H1 (cell line): ENCODE measurements around the gene INTS1. TPM values are rescaled to one million over a fixed set of nuclear protein-coding genes. Genes with fewer than 3 reads are reported as not detected.

ENCODE experiments used
- CTCF ChIA-PET: fragments of 300-600 bp; sonication (Branson Sonifier 250); formaldehyde crosslinking; loops from one replicate; lab custom pipeline; 2021; ENCODE audit not compliant: partially characterized antibody; lab: Charles Lee
- POLR2A ChIA-PET: fragments of 300-600 bp; sonication (Branson Sonifier 250); formaldehyde crosslinking; loops from one replicate; lab custom pipeline; 2021; ENCODE audit warnings: inconsistent platforms; ENCODE audit not compliant: partially characterized antibody; lab: Charles Lee
- DNase-seq, 2 experiments: peaks; one replicate each; pipeline versions ENCODE4 v3.0.0 to v3.0.0-alpha.2; 2010 to 2022; ENCODE audit warnings: low spot score in 2 of 2, low read depth in 1 of 2, mixed read lengths in 1 of 2
- FAIRE-seq: peaks from 2 replicates; lab custom pipeline; 2011; peaks lifted over from hg19 to GRCh38; lab: Jason Lieb, UNC
- H2AFZ ChIP-seq: 2 replicates; pipeline ENCODE4 v1.8.1; 2012; ENCODE audit warnings: low read length, inconsistent platforms
- H2AK5ac ChIP-seq: 2 replicates; pipeline ENCODE4 v1.6.1; 2013; ENCODE audit warnings: low read depth, low read length
- H2BK120ac ChIP-seq: replicated peaks from 2 replicates; pipeline ENCODE3; 2013; ENCODE audit warnings: low read depth, low read length, inconsistent platforms
- H2BK12ac ChIP-seq: 2 replicates; pipeline ENCODE4 v1.6.1; 2013; ENCODE audit warnings: low read depth, low read length
- H2BK15ac ChIP-seq: 2 replicates; pipeline ENCODE4 v1.6.1; 2013; ENCODE audit warnings: low read length
- H2BK20ac ChIP-seq: 2 replicates; pipeline ENCODE4 v1.6.1; 2013; ENCODE audit warnings: low read length
- H2BK5ac ChIP-seq: 2 replicates; pipeline ENCODE4 v1.6.1; 2013; ENCODE audit warnings: low read depth, low read length
- H3K14ac ChIP-seq: 2 replicates; pipeline ENCODE4 v1.6.1; 2013; ENCODE audit warnings: inconsistent platforms; ENCODE audit not compliant: insufficient read length
- H3K18ac ChIP-seq: 2 replicates; pipeline ENCODE4 v1.6.1; 2013; ENCODE audit warnings: low read length; ENCODE audit errors: extremely low read depth
- H3K23ac ChIP-seq: 2 replicates; pipeline ENCODE4 v1.6.1; 2013; ENCODE audit warnings: inconsistent platforms; ENCODE audit not compliant: insufficient read length
- H3K23me2 ChIP-seq: 2 replicates; pipeline ENCODE4 v1.6.1; 2013; ENCODE audit warnings: low read depth, low read length
- H3K27ac ChIP-seq: 2 replicates; pipeline ENCODE4 v1.6.1; 2011; ENCODE audit warnings: low read depth, low read length, inconsistent platforms
- H3K27me3 ChIP-seq, 4 experiments: replicated peaks in 1 of 4; 1 replicate in 1 of 4; 2 replicates in 3 of 4; pipeline versions ENCODE4 v1.6.1 to v1.8.1; 2011 to 2013; ENCODE audit warnings: low read length in 3 of 4, mild to moderate bottlenecking in 3 of 4, inconsistent platforms in 2 of 4, mixed read lengths in 2 of 4, moderate library complexity in 1 of 4; ENCODE audit not compliant: control insufficient read depth in 3 of 4, insufficient read depth in 3 of 4; ENCODE audit errors: extremely low read depth in 1 of 4
- H3K36me3 ChIP-seq, 4 experiments: 2 replicates each; pipeline versions ENCODE4 v1.6.1 to v1.8.1; 2011 to 2013; ENCODE audit warnings: mild to moderate bottlenecking in 4 of 4, low read length in 3 of 4, moderate library complexity in 2 of 4, control low read depth in 1 of 4, inconsistent platforms in 1 of 4; ENCODE audit not compliant: insufficient read depth in 4 of 4, control insufficient read depth in 2 of 4
- H3K4ac ChIP-seq: replicated peaks from 2 replicates; pipeline ENCODE3; 2013; ENCODE audit warnings: low read length, low read depth, mixed read lengths, inconsistent platforms; ENCODE audit not compliant: insufficient read length
- H3K4me1 ChIP-seq, 4 experiments: replicated peaks in 1 of 4; 1 replicate in 1 of 4; 2 replicates in 3 of 4; pipeline versions ENCODE4 v1.6.1 to v1.8.1; 2011 to 2013; ENCODE audit warnings: low read length in 3 of 4, inconsistent platforms in 2 of 4, mixed read lengths in 1 of 4; ENCODE audit not compliant: insufficient read depth in 4 of 4, control insufficient read depth in 3 of 4
- H3K4me2 ChIP-seq, 2 experiments: 2 replicates each; pipeline versions ENCODE4 v1.6.1 to v1.8.1; 2011 to 2013; ENCODE audit warnings: low read depth in 2 of 2, low read length in 2 of 2, control low read depth in 1 of 2, inconsistent platforms in 1 of 2, mild to moderate bottlenecking in 1 of 2; ENCODE audit not compliant: insufficient read depth in 1 of 2
- H3K4me3 ChIP-seq, 4 experiments: fragments of 200-600, 300-600 bp in 1 of 4; sonication (generic), shearing (Covaris generic), sonication (Bioruptor Twin) in 1 of 4; 2 replicates each; pipeline versions ENCODE4 v1.5.1 to v1.8.1; 2011 to 2016; ENCODE audit warnings: low read length in 4 of 4, low read depth in 3 of 4, control low read depth in 2 of 4, inconsistent platforms in 2 of 4, mild to moderate bottlenecking in 2 of 4, mixed read lengths in 1 of 4, moderate library complexity in 1 of 4; ENCODE audit not compliant: insufficient read depth in 2 of 4; ENCODE audit errors: extremely low read depth in 1 of 4
- H3K56ac ChIP-seq: replicated peaks from 2 replicates; pipeline ENCODE3; 2013; ENCODE audit warnings: low read depth, mild to moderate bottlenecking, mixed read lengths, low read length, inconsistent platforms; ENCODE audit not compliant: insufficient read length
- H3K79me1 ChIP-seq: 2 replicates; pipeline ENCODE4 v1.6.1; 2013; ENCODE audit warnings: low read depth, low read length, control low read depth
- H3K79me2 ChIP-seq, 2 experiments: 2 replicates each; pipeline versions ENCODE4 v1.6.1 to v1.8.1; 2012 to 2013; ENCODE audit warnings: low read length in 2 of 2, mild to moderate bottlenecking in 2 of 2, inconsistent platforms in 1 of 2; ENCODE audit not compliant: insufficient read depth in 2 of 2, control insufficient read depth in 1 of 2
- H3K9ac ChIP-seq, 4 experiments: replicated peaks in 1 of 4; 1 replicate in 1 of 4; 2 replicates in 3 of 4; pipeline versions ENCODE4 v1.6.1 to v1.8.1; 2011 to 2013; ENCODE audit warnings: low read depth in 3 of 4, low read length in 3 of 4, control low read depth in 2 of 4, mild to moderate bottlenecking in 2 of 4, moderate library complexity in 2 of 4, inconsistent platforms in 1 of 4; ENCODE audit errors: extremely low read depth in 1 of 4
- H3K9me3 ChIP-seq, 2 experiments: 2 replicates each; pipeline versions ENCODE4 v1.6.1 to v1.8.1; 2012 to 2013; ENCODE audit warnings: mild to moderate bottlenecking in 2 of 2, moderate library complexity in 2 of 2, control low read depth in 1 of 2, inconsistent platforms in 1 of 2, low read depth in 1 of 2, low read length in 1 of 2, mixed read lengths in 1 of 2; ENCODE audit not compliant: insufficient read depth in 2 of 2
- H4K20me1 ChIP-seq, 2 experiments: replicated peaks in 1 of 2; 2 replicates each; pipeline versions ENCODE3 to v1.8.1; 2011 to 2013; ENCODE audit warnings: inconsistent platforms in 2 of 2, low read length in 2 of 2, mild to moderate bottlenecking in 1 of 2; ENCODE audit not compliant: insufficient read depth in 2 of 2, control insufficient read depth in 1 of 2
- H4K5ac ChIP-seq: 2 replicates; pipeline ENCODE4 v1.6.1; 2013; ENCODE audit warnings: low read length, low read depth, mixed read lengths, inconsistent platforms; ENCODE audit not compliant: insufficient read length
- H4K8ac ChIP-seq: 2 replicates; pipeline ENCODE4 v1.8.0; 2013; ENCODE audit warnings: mild to moderate bottlenecking, moderate library complexity, low read length, inconsistent platforms; ENCODE audit not compliant: insufficient read depth; ENCODE audit errors: extremely low read depth
- H4K91ac ChIP-seq: replicated peaks from 2 replicates; pipeline ENCODE3; 2013; ENCODE audit warnings: low read length, mixed read lengths, inconsistent platforms; ENCODE audit not compliant: insufficient read length
- ASH2L ChIP-seq: fragments of 200-600, 300-600 bp; sonication (generic); IDR thresholded peaks from one replicate; pipeline ENCODE4 v1.7.1; 2017; ENCODE audit warnings: low read length
- CBX5 ChIP-seq: fragments of 300-800, 300-1000 bp; sonication (generic); IDR thresholded peaks from 2 replicates; pipeline ENCODE4 v1.7.1; 2016; ENCODE audit warnings: antibody characterized with exemption, low read length, low read depth
- CHD2 ChIP-seq: IDR thresholded peaks from 2 replicates; pipeline ENCODE4 v1.6.1; 2012; ENCODE audit warnings: low read length, improper control_type of control experiment
- PHF8 ChIP-seq: fragments of 200-600 bp; sonication (generic); conservative IDR thresholded peaks from 2 replicates; pipeline ENCODE4 v1.7.1; 2012; ENCODE audit warnings: low read depth, mild to moderate bottlenecking, inconsistent platforms, low read length, moderate library complexity
- POLR2AphosphoS5 ChIP-seq: IDR thresholded peaks from 2 replicates; pipeline ENCODE4 v1.6.1; 2011; ENCODE audit warnings: low read depth, low read length
- RBBP5 ChIP-seq: IDR thresholded peaks from 2 replicates; pipeline ENCODE4 v1.7.1; 2012; ENCODE audit warnings: low read depth, mild to moderate bottlenecking, inconsistent platforms, low read length, moderate library complexity, borderline replicate concordance
- RNF2 ChIP-seq: fragments of 200-900, 300-1000 bp; sonication (generic); IDR thresholded peaks from 2 replicates; pipeline ENCODE4 v1.7.1; 2016; ENCODE audit warnings: borderline replicate concordance, low read depth, mild to moderate bottlenecking, antibody characterized with exemption, low read length; ENCODE audit not compliant: poor library complexity, severe bottlenecking; ENCODE audit errors: missing control alignments
- SAP30 ChIP-seq: fragments of 300-600 bp; sonication (generic); IDR thresholded peaks from 2 replicates; pipeline ENCODE4 v1.7.1; 2012; ENCODE audit warnings: low read length, moderate library complexity, mild to moderate bottlenecking, inconsistent platforms; ENCODE audit not compliant: insufficient read depth, insufficient replicate concordance
- USF2 ChIP-seq: IDR thresholded peaks from 2 replicates; pipeline ENCODE4 v1.6.1; 2011; ENCODE audit warnings: low read length, improper control_type of control experiment
- YY1 ChIP-seq: IDR thresholded peaks from 2 replicates; pipeline ENCODE4 v1.6.1; 2011; ENCODE audit warnings: low read depth, mild to moderate bottlenecking, low read length
- WGBS, 2 experiments: shearing (Covaris generic) in 1 of 2; methylation state at CpG; one replicate each; pipeline versions ENCODE4 v1.1.6 to v1.1.7; 2013 to 2015; ENCODE audit warnings: low lambda C conversion rate in 2 of 2, mixed read lengths in 2 of 2, inconsistent platforms in 1 of 2, low coverage in 1 of 2, missing lambda C conversion rate in 1 of 2; ENCODE audit not compliant: insufficient replicate concordance in 2 of 2, insufficient coverage in 1 of 2, insufficient read length in 1 of 2; ENCODE audit errors: extremely low coverage in 1 of 2, missing lambda C conversion rate in 1 of 2; 5-methylcytosine and 5-hydroxymethylcytosine counted together
- polyA plus RNA-seq, 7 experiments: library from polyadenylated mRNA; depleted of rRNA in 3 of 7; stranded (reverse) in 5 of 7; unstranded in 2 of 7; fragments of >200 nt in 5 of 7; fragments of 200-250 nt in 2 of 7; gene quantifications; 1 replicate in 5 of 7; 2 replicates in 1 of 7; 4 replicates in 1 of 7; pipeline versions ENCODE4 v1.2.1 to v1.2.3, GENCODE V29; 2011 to 2013; ENCODE audit warnings: missing spikeins in 2 of 7, mixed read lengths in 2 of 7
- total RNA-seq: library from RNA; stranded (reverse); fragmentation: NEBNext Ultra II Directional; extraction: Animal tissue kit (Norgen Biotek cat#: 25700); gene quantifications from 2 replicates; pipeline ENCODE4 v1.2.1, GENCODE V29; 2021

INTS1 gene
- total and polyA plus RNA-seq, 2 of the 8 experiments (the other 6 are each of a cell fraction or from before 2014, with no cell fraction given), result 76.9 to 104 TPM

DNA sequence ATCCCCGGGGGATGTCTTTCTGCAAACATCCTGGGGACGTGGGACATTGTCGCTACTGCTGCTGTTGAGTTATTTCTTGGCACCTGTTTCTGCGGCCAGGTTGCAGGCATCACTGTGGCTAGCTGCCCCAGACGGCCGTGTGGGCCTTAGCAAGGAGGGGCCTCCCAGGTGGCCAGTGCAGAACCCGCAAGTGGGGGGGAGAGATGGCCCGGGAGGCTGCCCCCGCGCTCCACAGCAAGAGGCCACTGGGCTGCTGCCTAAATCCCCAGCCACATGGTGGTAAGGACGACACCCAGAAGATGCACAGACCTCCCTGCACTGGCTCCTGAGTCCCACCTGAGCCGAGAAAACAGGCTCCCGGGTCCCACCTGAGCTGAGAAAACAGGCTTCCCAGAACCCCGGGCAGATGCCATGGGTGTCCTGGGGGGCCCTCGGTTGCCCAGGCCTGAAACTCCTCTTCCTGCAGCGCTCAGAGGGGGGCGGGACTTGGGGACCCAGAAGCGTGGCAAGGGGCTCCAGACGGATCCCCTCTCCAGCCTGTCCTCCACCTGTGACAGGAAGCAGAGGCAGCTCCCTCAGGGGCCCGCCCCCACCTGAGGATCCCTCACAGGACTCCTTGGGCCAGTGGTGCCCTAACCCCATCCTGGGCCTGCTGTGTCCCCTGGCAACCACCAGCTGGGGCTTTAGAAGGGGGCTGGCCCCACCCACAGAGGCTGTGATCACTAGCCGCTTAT lies 25.4 kb upstream of the INTS1 start:
- Histone ChIP-seq H4K91ac (peak overlapping the region; percentile 53), H3K14ac (no peak overlapping the region), H2BK15ac (no peak overlapping the region), H2AK5ac (no peak overlapping the region), H3K23me2 (peaks cover 6% of the 10 kb centered on the region; the same call in 1 of the 2 replicates), H2BK20ac (no peak overlapping the region), H4K20me1 (peaks cover 6 to 12% of the 10 kb centered on the region in 2 experiments), H3K18ac (no peak overlapping the region), H3K36me3 (no peaks in the 10 kb centered on the region), H2AFZ (no peak overlapping the region), H4K8ac (peak overlapping the region; percentile 62), H3K79me1 (peaks cover 17% of the 10 kb centered on the region), H4K5ac (no peak overlapping the region), H3K79me2 (peaks cover 0 to 33% of the 10 kb centered on the region in 2 experiments; a peak in 3 of 4 replicates), H3K4me3 (no peak overlapping the region), H2BK5ac (no peak overlapping the region), H2BK12ac (0 out of 2 replicates have a peak overlapping the region, but pooled peaks have one; percentile 27), H3K4me1 (peaks cover 4 to 26% (median 14%) of the 10 kb centered on the region in 4 experiments), H3K9me3 (no peaks in the 10 kb centered on the region), H3K27me3 (no peaks in the 10 kb centered on the region; a peak in 2 of 7 replicates), H3K9ac (no peak overlapping the region), H3K4ac (no peak overlapping the region), H3K56ac (no peak overlapping the region), H3K4me2 (no peak overlapping the region), H3K27ac (no peak overlapping the region; the same call in 1 of the 2 replicates), H2BK120ac (no peak overlapping the region), H3K23ac (no peak overlapping the region)
- FAIRE-seq, result no peak
- POLR2A ChIA-PET, result interaction anchor here (0.8 to 1.6 kb wide), 3 partner anchors 20 to 25 kb away, joined by 3 to 4 read pairs (median 4); no protein-coding TSS in a partner anchor
- CTCF ChIA-PET, result interaction anchor here (0.8 to 1.6 kb wide), 6 partner anchors 16 to 305 kb away, joined by 3 to 5 read pairs (median 3); partner anchors contain the start of gene TMEM184A
- no peak for DNase-seq
- 75% methylated on average over 18 of the region's 21 CpGs; no CpG with 5 or more reads in 1 of the 2 experiments for WGBS, 2 experiments
- TF ChIP-seq YY1 (no peak), RNF2 (no peak), CBX5 (no peak), PHF8 (no peak), SAP30 (no peak), ASH2L (no peak), CHD2 (no peak), POLR2AphosphoS5 (no peak), RBBP5 (no peak), USF2 (no peak)
